A673 (cell line): ENCODE results near the gene SART3.

Experiments used
- EZH2 ChIP-seq: fragments of 200-600 bp; sonication (generic); IDR thresholded peaks from 2 replicates; pipeline ENCODE4 v1.6.1; 2017; ENCODE audit warnings: borderline replicate concordance, low read depth, mild to moderate bottlenecking, mixed read lengths, antibody characterized with exemption, low read length; ENCODE audit not compliant: poor library complexity, severe bottlenecking
- TF ChIP-seq, protein P1 (sequence below): fragments of 300-800, 200-600 bp; sonication (generic); conservative IDR thresholded peaks from 2 replicates; pipeline ENCODE4 v1.5.1; 2017; ENCODE audit warnings: low read depth, mild to moderate bottlenecking, antibody characterized with exemption, low read length, moderate library complexity, mixed read lengths

GRCh38 chr12:108594960-108595710 lies 34.2 kb upstream of the SART3 start:
- TF ChIP-seq, protein P1, sequence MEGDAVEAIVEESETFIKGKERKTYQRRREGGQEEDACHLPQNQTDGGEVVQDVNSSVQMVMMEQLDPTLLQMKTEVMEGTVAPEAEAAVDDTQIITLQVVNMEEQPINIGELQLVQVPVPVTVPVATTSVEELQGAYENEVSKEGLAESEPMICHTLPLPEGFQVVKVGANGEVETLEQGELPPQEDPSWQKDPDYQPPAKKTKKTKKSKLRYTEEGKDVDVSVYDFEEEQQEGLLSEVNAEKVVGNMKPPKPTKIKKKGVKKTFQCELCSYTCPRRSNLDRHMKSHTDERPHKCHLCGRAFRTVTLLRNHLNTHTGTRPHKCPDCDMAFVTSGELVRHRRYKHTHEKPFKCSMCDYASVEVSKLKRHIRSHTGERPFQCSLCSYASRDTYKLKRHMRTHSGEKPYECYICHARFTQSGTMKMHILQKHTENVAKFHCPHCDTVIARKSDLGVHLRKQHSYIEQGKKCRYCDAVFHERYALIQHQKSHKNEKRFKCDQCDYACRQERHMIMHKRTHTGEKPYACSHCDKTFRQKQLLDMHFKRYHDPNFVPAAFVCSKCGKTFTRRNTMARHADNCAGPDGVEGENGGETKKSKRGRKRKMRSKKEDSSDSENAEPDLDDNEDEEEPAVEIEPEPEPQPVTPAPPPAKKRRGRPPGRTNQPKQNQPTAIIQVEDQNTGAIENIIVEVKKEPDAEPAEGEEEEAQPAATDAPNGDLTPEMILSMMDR = no peak
- no peak for TF ChIP-seq EZH2
